GM18505 (cell line): ENCODE data around the gene C2CD3.

Source experiments
- ATAC-seq: cut with Tn5 transposase; IDR thresholded peaks from one replicate; pipeline ENCODE4 v1.9.1; 2021; ENCODE audit not compliant: unreplicated experiment
- POLR2A ChIP-seq: IDR thresholded peaks from 4 replicates; pipeline ENCODE4 v1.6.1; 2011; ENCODE audit warnings: borderline replicate concordance; ENCODE audit not compliant: insufficient read depth, insufficient read length; ENCODE audit errors: extremely low read depth

The C2CD3 gene

DNA sequence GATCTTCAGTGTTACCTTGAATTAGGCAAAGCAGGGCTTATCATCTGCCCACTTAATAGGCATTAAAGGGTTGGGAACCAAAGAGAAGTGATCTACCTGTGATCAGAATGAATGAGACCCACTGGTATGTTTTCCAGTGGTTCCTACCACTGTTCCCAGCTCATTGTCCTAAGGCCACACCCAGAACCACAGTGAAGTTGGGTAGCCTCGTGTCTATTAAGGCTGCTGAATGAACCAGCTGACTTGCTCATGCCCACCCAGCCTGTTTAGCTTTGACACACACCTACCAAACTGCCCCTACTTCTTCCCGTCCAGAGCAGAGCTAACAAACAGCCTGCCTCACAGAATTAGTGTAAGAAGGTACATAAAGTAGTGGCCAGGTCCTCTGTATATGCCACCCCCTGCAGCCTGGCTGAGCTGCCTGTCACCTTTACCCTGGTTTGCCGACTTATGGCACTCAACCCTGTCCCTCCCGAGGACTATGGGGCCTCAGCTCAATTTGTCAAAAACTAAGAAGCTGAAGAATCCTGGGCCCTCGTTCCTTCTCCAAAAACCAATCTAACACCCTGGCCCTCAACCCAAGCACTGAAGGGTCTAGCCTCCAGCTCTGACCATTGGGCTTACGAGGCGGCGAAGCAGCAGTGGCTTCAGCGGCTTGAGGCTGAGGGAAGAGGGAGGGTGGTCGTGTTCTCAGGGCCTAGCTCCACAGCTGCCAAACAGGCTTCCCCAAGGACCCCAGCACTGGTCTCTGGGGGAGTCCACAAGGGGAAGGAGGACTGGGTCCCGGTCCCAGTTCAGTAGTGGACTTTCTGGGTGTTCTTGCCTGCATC lies 198.0 kb downstream of the C2CD3 start:
- ATAC-seq = no peak
- TF ChIP-seq POLR2A = peak; percentile 17

DNA sequence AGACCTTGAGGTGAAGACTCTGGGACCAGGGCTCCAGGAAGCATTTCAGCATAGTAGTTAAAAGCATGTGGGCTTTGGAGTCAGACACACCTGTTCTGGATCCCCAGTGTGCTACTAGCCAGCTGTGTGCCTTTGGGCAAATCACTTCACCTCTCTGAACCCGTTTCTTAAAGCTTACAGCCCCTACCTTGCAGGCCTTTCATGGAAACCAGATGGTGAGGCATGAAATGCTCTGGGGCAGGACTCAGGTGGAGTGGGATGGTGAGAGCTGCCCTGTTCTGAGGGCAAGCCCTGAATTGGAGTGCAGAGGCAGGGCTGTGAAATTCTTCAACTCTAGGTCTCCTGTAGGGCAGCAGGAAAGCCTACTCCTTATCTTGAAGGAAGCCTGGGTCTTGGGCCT lies 198.6 kb downstream of the C2CD3 start:
- peak; percentile 40 for TF ChIP-seq POLR2A
- no peak for ATAC-seq

DNA sequence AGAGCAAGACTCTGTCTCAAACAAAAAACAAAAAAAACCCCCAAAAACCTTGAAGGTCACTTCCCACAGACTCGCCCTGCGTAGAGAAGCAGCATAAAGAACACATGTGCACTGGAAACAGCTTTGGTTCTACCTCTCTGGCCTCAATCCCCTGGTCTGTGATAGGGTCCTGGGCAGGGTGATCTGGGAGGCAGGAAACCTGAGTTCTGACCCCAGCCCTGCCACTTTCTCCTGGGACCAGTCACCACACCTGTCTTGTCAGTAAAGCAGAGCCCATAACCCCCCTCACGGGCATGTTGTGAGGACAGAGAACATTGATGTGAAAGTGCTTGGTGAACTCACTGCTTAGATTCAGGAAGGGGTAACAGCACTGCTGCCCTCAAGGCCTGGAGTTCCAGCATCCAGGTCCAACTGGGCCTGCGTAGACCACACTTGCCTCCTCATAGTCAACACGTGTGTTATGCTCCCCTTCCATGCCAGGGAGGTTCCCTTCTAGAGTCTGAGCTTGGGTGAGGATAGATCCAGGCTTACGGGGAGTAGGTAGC lies 199.6 kb downstream of the C2CD3 start:
- TF ChIP-seq POLR2A = peak; percentile 62
- no peak for ATAC-seq

DNA sequence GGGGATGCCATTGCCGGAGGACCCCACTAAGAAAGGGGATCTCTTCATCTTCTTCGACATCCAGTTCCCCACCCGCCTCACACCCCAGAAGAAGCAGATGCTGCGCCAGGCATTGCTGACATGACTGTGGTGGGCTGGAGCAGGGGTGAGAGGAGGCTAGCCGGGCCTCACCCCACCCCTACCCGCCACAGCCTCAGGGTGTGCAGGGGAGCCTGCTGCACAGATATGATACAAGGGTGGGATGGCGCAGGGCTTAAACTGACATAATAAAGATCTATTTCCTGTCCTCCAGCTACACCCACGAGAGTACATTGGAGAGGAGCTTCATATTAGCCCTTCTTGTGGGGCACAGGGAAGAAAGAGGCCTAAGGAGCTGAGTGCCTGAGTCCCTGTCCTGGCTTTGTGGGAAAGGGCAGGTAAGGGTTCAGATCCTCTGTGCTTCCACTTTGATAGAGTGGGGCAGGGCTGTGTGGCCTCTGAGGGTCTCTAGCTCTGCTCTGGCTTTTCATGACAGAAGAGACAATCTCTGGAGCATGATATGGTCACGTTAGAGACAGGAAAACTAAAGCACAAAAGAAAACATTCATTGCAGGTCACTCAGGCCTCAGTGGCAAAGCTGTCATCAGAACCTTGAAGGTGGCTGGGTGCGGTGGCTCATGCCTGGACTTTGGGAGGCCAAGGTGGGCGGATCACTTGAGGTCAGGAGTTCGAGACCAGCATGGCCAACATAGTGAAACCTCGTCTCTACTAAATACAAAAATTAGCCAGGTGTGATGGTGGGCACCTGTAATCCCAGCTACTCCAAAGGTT lies 200.6 kb downstream of the C2CD3 start:
- no peak for TF ChIP-seq POLR2A

DNA sequence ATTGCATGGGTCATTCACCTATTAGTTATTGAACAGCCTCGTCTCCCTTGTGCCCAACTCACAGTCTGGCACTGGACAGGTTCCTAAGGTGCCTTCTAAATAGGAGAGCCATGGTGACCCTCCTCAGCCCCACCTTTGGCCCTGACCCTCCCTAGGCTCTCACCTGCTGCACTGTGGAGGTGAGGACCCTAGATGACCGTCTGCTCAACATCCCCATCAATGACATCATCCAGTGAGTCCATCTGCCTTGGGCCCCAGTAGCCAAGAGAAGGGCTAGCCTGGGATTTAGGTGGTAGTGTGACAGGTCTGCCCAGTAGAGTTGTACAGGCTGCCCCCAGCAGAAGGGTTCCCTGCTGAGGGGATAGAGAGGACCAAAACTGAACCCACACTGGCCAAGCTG lies 201.7 kb downstream of the C2CD3 start:
- TF ChIP-seq POLR2A = peak; percentile 44
- ATAC-seq = no peak

More for the DNA sequence above, 200.6 kb downstream of the C2CD3 start:
- no peak for ATAC-seq

DNA sequence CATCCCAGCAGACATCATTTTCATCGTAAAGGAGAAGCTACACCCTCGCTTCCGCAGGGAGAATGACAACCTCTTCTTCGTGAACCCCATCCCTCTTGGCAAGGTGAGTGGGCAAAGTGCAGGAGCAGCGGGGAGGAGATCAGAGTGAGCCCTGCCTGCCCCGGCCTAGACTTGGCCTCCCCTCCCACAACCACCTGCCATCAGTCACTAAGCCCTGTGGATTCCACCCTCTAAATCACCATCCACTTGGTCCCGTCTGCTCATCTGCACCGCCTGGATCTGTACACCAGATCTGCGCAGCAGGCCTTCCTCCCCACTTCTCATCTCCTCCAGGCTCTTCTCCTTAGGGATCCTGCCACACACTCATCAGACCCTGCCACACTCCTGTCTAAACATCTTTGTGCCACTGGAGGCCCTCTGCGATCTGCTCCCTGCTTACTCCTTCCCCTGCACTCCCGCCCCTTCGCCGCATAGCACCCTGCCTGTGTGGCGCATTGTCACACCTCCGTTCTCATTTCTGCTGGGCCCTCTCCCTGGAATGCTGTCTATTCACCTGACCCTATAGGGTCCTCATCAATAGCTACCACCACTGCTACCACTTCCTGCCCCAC lies 202.3 kb downstream of the C2CD3 start:
- ATAC-seq = no peak
- no peak for TF ChIP-seq POLR2A

DNA sequence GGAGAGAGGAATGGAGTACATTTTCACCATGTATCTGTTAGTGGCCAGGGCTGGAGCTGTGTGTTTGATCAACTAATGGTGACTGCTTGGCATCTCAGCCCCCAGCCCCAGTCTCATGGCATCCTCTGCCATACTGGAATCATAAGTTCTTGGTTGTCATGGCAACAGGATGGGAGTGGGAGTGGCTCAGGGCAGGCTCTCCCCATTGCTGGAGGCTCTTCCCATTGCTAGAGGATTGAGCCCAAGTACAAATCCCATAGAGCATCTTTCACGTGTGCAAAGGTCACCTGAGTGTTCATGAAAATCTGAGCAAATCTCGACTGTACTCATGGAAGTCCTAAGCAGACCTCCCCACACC lies 205.1 kb downstream of the C2CD3 start:
- TF ChIP-seq POLR2A = no peak
- no peak for ATAC-seq

DNA sequence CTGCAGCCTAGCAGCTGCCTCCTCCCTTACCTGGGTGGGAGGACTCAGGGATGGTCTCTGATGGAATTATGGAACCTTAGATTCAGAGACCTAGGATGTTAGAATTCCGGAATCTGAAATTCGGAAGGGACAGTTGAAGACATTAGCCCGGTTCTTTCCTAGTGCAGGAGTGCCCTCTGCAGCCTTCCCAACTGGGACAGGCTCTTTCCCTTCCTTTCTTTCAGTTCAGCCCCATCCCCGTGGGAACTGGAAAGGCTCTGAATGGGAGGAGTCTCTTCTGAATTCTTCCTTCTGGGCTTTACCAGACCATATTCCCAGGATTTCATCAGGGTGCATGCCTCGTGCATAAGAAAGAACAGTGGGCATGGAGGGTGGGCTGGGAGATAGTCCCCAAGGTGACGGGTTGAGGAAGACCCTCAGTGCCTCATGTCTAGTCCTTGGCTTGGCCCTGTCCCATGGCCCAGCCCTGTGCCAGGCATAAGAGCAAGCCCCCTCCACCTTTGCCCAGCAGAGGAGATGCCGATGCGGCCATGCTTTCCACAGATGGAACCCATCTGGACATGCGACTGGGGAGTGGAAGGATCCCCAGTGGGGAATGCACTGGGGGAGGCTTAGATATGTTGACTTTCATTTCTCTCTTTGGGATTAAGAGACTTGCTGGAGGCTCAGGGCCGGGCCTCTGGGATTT lies 205.6 kb downstream of the C2CD3 start:
- ATAC-seq = no peak

DNA sequence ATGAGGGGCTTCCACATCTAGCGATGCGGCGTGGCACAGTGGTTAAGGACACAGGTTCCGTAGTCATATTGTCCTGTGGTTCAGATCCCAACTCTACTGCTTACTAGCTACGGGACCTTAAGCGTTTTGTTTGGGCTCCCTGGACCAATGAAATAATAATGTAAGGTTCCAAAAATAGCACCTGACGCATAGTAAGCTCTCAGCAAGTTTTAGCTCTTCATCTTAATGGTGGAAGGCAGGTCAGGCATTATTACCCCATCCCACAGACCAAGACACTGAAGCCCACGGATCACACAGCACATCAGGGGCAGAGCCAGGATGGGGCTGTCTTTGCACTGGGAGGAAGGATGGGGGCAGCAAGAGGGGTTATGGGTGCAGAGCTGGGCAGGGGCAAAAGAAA lies 206.9 kb downstream of the C2CD3 start:
- no peak for TF ChIP-seq POLR2A
- ATAC-seq = no peak

More for the DNA sequence above, 205.6 kb downstream of the C2CD3 start:
- no peak for TF ChIP-seq POLR2A
